ENCODE measurements around the gene ETHE1.

DNA sequence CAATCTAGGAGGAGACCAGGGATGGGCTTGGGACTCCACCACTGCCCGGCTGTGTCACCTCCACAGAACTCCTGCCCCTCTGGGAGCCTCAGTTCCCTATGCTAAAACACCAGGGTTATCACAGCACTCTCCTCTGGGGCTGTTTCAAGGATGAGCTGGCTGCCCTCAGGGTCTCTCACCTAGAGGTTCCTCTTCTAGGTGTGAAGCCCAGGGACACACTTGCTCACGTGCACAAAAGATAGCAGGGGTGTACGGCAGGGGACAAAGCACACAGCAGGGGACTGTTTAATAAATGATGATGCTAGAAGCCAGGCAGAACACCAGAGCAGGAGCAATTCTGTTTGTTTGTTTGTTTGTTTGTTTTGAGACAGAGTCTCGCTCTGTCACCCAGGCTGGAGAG lies 44.8 kb downstream of the ETHE1 start:
- TF ChIP-seq, protein P1, sequence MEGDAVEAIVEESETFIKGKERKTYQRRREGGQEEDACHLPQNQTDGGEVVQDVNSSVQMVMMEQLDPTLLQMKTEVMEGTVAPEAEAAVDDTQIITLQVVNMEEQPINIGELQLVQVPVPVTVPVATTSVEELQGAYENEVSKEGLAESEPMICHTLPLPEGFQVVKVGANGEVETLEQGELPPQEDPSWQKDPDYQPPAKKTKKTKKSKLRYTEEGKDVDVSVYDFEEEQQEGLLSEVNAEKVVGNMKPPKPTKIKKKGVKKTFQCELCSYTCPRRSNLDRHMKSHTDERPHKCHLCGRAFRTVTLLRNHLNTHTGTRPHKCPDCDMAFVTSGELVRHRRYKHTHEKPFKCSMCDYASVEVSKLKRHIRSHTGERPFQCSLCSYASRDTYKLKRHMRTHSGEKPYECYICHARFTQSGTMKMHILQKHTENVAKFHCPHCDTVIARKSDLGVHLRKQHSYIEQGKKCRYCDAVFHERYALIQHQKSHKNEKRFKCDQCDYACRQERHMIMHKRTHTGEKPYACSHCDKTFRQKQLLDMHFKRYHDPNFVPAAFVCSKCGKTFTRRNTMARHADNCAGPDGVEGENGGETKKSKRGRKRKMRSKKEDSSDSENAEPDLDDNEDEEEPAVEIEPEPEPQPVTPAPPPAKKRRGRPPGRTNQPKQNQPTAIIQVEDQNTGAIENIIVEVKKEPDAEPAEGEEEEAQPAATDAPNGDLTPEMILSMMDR (IDR thresholded peaks at IDR 0.05), result no peak
- TF ChIP-seq EP300 (IDR thresholded peaks at IDR 0.05) (no peak), POLR2A (IDR thresholded peaks at IDR 0.05) (no peak), POLR2AphosphoS5 (IDR thresholded peaks at IDR 0.05) (no peak)
